GM18498 (cell line): ENCODE results near the gene NINL.
"Not testable (repeated sequence)": the region's sequence is repeated elsewhere in the genome, so short reads cannot be mapped to it uniquely, and the experiment has no call there.

Experiments
- ATAC-seq: cut with Tn5 transposase; IDR thresholded peaks from one replicate; pipeline ENCODE4 v1.9.1; 2021; ENCODE audit warnings: mild to moderate bottlenecking, moderate library complexity; ENCODE audit not compliant: unreplicated experiment

NINL gene

DNA sequence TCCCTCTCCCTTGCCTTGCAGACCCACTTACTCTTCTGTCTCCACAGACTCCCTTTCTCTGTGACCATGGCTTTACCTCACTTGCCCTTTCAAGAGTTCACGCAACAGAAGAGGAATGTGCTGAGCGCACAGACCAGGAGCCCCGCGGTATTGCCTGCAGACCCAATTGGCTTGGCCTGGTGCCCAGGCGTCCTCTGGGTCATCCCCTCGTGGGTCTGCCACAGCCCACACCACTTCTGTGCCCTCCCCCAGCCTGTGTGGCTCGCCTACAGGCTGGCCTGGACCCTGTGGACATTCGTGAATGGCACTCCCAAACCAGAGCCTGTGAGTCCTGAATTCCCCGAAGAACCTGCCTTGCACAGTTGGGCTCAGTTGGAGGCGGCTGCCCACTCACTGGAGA, 15.3 kb upstream of the NINL start:
- ATAC-seq = no peak

DNA sequence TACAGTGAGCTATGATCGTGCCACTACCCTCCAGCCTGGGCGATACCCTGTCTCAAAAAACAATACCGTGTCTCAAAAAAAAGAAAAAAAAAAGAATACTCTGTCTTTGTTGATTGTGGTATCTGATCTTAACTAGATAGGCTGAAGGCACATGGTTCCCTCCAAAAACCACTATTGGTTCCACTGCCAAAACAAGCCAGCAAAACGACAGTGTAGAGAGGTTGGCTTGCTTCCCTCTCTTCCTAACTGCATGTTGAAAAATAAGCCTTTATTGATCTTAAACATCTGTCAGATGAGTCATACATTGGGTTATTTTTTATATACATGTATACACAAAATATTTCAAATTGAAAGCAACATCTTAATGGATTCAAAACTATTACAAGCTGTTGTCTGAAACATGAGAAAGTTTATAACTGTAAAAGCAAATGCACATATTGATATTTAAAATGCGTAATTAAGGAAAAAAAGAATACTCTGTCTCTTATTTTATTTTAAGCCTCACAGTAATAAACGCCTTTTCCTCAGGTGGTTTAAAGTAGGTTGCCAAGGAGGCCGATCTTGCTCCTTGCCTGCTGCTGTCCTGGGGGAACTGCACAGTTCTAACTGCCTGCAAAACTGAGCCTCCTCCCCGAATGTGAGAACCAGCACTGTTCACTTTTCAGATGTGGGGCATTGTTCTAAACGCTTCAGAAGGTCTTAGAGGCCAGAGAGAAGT, 7.0 kb upstream of the NINL start:
- ATAC-seq = no peak

DNA sequence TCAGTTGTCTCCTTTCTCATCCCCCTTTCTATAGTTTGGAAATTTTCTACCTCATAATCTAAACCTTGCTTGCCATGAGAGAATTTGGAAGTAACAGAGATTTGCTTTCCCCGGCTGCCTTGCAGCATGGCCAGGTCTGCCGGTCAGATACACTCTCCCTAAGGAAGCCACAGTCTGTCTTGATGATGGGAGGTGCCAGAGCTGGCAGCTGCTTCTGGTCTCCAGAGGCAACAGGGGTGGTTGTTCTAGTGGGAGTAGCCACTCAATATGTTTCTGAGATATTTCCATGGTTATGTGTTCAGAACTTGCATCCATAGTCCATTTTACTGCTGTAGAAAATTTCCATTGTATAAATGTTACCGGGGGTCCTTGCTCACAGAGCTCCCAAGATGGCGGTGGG, 5.4 kb upstream of the NINL start:
- ATAC-seq = not testable (repeated sequence)

DNA sequence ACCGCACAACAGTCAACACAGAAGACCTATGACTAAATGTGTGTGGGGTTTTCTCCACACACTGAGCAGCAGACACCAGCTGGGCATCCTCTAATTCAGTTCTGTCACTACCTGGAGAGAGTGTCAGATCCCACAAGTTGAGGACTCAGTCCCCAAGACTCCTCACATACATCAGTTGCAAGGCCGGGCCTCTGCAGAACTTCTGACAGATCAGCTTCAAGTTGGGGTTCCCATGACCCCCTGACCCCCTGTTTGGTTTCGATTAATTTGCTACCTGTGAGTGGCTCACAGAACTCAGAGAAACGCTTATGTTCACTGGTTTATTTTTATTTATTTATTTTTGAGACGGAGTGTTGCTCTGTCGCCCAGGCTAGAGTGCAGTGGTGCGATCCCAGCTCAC, 3.2 kb upstream of the NINL start:
- no peak for ATAC-seq

DNA sequence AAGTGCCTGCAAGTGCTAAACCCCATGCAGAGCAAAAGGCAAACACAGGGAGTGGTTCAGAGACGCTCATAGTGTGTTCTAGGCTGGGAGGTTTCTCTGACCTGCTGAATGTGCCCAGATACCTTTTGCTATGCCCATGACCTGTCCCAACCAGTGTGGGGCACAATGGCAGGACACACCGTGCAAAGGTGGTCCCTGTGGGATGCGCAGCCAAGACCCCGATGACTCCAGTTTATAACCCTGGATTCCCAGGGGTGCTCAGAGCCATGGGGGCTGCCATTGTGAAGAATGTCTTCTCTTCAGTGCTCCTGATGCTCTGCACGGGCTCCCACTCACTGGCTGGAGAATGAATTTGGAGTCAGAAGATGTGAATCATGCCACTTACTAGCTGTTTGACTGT, 2.2 kb upstream of the NINL start:
- ATAC-seq = no peak

DNA sequence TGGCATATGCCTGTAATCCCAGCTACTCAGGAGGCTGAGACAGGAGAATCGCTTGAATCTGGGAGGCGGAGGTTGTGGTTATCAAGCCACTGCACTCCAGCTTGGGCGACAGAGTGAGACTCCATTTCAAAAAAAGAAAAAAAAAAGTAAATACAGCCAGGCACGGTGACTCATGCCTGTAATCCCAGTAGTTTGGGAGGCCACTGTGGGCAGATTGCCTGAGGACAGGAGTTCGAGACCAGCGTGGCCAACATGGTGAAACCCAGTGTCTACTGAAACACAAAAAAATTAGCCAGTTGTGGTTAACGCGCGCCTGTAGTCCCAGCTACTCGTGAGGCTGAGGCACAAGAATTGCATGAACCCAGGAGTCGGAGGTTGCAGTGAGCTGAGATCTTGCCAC, 1.5 kb upstream of the NINL start:
- no peak for ATAC-seq

DNA sequence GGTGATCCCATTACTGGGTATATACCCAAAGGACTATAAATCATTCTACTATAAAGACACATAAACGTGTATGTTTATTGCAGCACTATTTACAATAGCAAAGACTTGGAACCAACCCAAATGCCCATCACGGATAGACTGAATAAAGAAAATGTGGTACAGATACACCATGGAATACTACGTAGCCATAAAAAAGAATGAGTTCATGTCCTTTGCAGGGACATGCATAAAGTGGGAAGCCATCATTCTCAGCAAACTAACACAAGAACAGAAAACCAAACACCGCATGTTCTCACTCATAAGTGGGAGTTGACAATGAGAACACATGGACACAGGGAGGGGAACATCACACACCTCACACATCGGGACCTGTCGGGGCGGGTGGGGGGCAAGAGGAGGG, 1.7 kb downstream of the NINL start:
- ATAC-seq = not testable (repeated sequence)

DNA sequence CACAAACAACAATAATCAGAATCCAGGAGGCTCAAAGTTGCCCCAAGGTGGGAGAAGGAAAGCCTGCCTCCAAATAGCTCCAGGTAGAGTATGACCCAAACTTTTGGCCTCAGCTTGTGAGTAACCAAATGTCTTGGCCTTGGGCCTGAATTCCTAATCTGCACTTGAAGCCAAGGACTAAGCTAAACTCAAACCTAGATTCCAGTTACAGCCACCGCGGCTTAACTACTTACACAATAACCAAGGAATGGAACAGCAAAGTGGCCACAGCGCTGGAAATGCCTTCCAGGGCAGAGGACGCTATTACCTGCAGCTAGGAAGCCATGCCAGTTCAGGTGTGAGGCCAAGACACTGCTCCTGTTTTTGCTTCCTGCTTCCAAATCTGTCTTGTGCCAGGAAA, 4.6 kb downstream of the NINL start:
- ATAC-seq = no peak

DNA sequence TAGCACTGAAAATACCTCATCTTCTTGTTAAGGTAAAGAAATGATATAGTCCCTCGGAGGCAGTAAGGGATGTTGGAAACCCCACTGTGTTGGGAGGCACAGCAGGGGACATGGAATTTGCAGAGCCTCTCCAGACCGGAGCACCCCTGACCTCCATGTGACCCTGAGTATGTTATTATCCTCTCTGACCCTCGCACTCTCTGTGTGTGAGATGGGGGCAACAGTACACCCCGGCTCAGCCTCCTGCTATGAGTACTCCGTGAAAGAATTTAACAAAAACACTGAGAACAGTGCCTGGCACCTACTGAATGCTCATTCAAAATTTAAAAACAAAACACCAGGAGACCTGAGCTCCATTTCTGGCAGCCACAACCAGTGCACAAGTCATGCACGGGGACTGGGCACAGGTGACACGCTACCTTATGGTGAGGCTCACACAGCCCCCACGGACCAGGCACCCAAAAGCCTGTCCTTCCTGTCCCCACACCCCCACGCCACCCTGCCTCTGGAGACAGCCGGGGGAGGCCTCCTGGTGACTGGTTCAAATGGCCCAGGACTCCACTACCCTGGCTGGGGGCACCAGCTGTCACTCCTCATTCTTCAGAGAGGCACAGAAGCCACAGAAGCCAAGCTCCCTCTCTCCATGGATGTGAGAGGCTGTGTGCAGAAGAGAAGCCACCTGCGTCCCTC, 6.1 kb downstream of the NINL start:
- no peak for ATAC-seq

DNA sequence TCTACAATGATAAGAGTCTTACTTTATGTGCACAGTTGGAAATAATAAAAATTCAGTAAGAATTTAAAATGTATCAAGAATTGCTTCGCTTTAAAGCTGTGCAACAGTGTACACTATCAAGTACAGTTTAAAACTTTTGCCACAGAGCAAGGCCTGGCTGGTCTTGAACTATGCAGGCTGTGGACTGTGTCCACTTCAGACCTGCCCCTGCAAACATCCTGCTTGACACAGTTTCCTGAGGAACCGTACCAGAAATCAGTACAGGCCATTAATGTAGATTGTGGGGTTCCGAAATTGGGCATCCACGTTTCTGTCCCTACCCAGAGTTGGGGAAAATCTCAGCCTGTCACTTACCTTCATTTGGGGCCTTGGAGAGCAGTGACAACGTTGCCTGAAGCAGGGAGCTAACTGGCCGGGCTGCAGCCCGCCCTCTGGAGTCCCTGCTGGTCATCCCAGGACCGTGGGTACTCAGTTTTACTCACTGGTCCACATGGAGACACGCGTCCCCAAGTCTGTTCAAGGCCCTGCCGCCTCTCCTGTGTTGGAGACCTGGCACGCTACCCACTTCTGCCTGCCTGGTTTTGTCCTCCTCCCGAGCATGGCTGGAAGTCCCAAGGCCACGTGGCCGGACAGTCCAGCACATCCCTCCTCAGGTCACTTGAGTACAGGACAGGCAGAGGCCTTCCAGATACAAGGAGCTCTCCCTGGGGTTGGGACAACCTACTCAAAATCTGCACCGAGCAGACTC, 8.4 kb downstream of the NINL start:
- no peak for ATAC-seq

DNA sequence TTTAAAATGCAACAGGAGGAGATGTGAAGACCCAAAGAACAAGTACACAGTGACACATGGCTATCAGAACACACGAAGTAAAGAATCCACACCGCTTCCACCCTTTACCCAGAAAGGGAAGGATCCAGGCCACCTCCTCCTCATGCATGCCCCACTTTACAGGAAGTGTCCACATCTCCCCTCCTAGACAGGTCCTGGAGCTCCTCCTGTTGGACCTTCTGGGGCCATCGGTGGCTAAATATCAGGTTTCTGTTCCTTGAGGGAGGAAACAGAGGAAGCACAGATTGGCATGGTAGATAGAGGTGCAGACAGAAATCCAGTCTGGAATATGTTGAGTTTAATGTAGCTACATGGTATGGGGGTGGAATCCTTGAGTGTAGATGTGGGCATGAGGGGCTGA, 10.9 kb downstream of the NINL start:
- ATAC-seq = no peak

DNA sequence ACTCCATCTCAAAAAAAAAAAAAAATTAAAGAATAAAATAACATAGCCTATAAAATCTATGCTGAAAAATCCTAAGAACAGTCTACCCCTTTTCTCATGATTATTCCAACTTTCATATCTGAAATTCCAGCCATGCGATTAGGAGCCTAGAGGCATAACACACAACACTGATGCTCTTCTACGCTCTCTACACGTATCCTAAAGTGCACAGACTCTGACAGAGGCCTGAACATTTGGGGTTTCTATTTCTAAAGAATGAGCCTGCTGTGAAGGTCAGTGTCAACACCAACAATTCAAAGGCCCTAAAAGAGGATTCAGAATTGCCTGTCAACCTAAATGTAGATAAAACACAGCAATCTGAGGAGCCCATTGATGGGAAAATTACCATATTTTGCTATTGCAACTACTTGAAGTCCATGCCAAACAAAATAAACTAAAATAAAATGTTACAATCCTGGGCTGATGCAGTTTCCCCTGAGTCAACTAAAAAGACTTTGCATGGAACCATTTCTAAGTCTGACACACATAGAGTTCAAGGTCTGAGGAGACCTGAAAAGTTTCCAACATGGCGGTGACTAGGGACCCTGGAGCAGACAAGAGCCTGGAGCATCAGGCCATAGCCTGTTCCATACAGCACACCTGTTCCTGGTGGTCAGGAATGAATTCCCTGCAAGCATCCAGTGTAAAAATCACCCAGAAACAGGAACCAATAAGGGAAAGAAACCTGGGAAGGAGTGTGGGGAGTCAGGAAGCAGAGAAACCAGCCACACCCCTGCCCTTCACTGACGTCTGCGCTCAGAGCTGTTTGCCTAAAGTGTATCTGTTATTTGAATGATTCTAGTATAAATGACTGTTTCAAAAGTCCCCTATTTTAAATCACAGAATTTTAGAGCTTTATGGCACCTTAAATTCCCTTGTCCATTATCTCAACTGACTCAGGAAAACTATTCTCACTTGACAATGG, 11.8 kb downstream of the NINL start:
- no peak for ATAC-seq

DNA sequence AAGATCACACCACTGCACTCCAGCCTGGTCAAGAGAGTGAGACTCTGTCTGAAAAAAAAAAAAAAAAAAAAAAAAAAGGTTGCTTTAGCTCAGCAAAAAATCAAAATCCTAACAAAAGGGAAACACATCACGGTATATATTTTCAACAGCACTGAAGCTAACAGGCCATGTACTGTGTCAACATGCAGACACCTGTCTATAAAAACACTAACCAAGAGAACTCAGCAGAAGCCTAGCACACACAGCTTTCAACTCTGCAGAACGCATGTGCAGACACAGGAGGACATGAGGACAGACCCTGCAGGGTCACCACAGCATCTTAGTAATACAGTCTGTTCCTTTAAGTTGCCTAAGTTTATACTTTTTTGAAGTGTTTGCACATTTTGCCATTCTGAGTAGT, 13.5 kb downstream of the NINL start:
- no peak for ATAC-seq

DNA sequence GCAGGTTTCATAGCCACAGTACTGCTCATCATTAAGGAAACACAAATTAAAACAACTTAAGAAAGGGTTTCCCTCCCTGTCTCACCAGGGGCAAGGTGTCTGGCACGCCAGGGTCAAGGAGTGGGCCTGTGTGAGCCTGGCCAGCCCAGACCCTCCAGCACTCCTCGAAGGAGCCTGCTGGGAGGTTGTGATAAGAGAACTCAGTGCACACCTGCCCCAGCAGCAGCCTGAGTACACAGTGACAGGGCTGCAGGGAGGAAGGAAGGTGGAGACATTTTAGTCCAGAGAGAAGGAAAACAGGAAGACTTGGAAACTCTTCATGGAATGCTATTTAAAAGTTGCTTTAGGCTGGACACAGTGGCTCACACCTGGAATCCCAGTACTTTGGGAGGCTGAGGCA, 14.1 kb downstream of the NINL start:
- no peak for ATAC-seq

DNA sequence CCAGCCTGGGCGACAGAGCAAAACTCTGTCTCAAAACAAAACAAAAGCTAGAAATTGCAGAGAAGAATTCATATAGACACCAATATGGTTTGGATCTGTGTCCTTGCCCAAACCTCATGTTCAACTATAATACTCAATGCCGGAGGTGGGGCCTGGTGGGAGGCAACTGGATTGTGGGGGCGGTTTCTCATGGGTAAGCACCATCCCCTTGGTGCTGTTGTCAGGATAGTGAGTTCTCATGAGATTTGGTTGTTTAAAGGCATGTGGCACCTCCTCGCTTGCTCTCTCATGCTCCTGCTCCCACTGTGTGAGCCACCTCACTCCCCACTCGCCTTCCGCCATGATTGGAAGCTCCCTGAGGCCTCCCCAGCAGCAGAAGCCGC, 15.2 kb downstream of the NINL start:
- no peak for ATAC-seq

DNA sequence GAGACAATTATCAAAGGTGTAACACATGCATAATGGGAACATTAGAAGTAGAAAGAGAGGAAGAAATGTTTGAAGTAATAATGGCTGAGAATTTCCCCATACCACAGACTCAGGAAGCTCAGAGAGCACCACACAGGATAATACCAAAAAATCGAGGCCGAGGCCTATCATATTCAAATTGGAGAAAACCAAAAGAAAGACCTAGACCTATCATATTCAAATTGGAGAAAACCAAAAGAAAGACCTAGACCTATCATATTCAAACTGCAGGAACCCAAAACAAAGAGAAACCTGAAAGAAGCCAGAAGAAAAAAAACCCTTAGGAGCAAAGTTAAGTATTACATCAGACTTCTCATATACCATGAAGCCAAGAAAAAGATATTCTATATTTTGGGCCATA, 18.0 kb downstream of the NINL start:
- ATAC-seq = no peak

DNA sequence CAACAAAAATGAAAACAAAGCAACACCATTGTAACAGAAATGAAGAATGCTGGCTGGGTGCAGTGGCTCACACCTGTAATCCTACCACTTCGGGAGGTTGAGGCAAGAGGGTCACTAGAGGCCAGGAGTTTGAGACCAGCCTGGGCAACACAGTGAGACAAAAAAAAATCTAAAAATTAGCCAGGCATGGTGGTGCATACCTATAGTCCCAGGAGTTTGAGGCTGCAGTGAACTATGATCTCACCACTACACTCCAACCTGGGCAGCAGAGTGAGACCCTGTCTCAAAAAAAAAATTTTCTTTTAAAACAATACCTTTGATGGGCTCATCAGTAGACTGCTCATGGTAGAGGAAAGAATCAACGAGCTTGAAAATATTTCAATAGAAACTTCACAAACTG, 18.5 kb downstream of the NINL start:
- ATAC-seq = no peak

DNA sequence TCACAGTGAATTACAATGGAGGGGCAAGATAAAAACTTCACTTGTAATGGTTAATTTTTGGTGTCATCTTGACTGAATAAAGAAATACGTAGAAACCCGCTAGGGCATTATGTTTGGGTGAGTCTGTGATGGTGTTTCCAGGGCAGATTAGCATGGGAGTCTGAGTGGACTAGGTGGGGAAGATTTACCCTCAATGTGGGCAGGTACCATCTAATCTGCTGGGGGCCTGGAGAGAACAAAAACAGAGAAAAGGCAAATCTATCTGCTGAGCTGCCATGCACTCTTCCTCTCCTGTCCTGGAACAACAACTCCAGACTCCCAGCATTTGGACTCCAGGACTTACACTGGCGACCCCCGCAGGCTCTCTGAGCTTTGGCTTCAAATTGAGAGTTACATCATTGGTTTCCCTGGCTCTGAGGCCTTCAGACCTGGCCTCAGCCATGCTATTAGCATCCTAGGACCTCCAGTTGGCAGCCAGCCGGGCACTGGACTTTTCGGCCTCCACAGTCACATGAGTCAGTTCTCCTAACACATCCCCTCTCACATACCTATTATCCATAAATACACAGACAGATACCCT, 19.7 kb downstream of the NINL start:
- no peak for ATAC-seq

DNA sequence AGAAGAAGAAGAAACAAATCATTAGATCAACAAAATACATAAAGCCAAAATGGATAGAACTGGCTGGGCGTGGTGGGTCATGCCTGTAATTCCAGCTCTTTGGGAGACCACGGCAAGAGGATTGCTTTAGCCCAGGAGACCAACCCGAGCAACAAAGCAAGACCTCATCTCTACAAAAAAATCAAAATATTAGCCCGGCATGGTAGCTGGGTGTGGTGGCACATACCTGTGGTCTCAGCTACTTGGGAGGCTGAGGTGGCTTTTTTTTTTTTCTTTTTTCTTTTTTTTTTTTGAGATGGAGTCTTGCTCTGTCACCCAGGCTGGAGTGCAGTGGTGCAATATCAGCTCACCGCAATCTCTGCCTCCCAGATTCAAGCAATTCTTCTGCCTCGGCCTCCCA, 21.5 kb downstream of the NINL start:
- ATAC-seq = no peak

DNA sequence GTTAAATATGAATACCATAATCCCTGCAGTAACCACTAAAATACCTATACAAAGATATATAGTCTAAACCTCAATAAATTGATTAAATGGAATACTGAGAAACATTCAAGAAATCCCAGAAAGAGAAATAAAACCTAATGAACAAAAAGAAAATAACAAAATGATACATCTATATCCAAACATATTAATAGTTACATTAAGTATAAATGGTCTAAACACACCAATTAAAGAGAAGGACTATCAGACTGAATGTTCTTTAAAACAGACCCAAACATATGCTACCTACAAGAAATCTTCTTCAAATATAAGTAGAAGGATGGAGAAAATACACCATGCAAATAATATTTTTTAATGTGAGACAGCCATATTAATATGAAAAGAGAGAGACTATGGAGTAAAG, 22.0 kb downstream of the NINL start:
- no peak for ATAC-seq

DNA sequence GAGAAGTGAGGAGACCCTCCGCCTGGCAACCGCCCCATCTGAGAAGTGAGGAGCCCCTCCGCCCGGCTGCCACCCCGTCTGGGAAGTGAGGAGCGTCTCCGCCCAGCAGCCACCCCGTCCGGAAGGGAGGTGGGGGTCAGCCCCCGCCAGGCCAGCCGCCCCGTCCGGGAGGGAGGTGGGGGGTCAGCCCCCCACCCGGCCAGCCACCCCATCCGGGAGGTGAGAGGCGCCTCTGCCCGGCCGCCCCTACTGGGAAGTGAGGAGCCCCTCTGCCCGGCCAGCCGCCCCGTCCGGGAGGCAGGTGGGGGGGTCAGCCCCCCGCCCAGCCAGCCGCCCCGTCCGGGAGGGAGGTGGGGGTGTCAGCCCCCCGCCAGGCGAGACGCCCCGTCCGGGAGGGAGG, 23.6 kb downstream of the NINL start:
- ATAC-seq = not testable (repeated sequence)
